GM18505 (cell line): ENCODE results near the gene SNX19.
A peak's percentile ranks its signal among the peaks of the same experiment; 100 is the strongest.
"Not testable (repeated sequence)": the region's sequence is repeated elsewhere in the genome, so short reads cannot be mapped to it uniquely, and the experiment has no call there.

Experiments
- ATAC-seq: cut with Tn5 transposase; IDR thresholded peaks from one replicate; pipeline ENCODE4 v1.9.1; 2021; ENCODE audit not compliant: unreplicated experiment
- POLR2A ChIP-seq: IDR thresholded peaks from 4 replicates; pipeline ENCODE4 v1.6.1; 2011; ENCODE audit warnings: borderline replicate concordance; ENCODE audit not compliant: insufficient read depth, insufficient read length; ENCODE audit errors: extremely low read depth

The SNX19 gene

GRCh38 chr11:130871616-130872015 lies 44.7 kb downstream of the SNX19 start:
- ATAC-seq: no peak
- TF ChIP-seq POLR2A: no peak

- ATAC-seq: no peak
- TF ChIP-seq POLR2A: no peak
These were observed 47.4 kb downstream of the SNX19 start for GRCh38 chr11:130868721-130869390.

GRCh38 chr11:130868086-130868710 lies 48.1 kb downstream of the SNX19 start:
- no peak for ATAC-seq

GRCh38 chr11:130866831-130867230 lies 49.4 kb downstream of the SNX19 start:
- TF ChIP-seq POLR2A: no peak
- no peak for ATAC-seq

More at GRCh38 chr11:130868086-130868710, 48.1 kb downstream of the SNX19 start:
- TF ChIP-seq POLR2A: no peak

GRCh38 chr11:130865774-130866114 lies 50.5 kb downstream of the SNX19 start:
- ATAC-seq: no peak
- no peak for TF ChIP-seq POLR2A

- TF ChIP-seq POLR2A: no peak
- ATAC-seq: no peak
These were observed 51.0 kb downstream of the SNX19 start for GRCh38 chr11:130865091-130865773.

GRCh38 chr11:130861902-130862860 lies 54.1 kb downstream of the SNX19 start:
- TF ChIP-seq POLR2A: no peak

GRCh38 chr11:130861283-130861682 lies 55.0 kb downstream of the SNX19 start:
- ATAC-seq: no peak
- no peak for TF ChIP-seq POLR2A

More at GRCh38 chr11:130861902-130862860, 54.1 kb downstream of the SNX19 start:
- ATAC-seq: peak; percentile 83

- no peak for ATAC-seq
These were observed 56.4 kb downstream of the SNX19 start for GRCh38 chr11:130859886-130860285.

GRCh38 chr11:130858215-130858614 lies 58.1 kb downstream of the SNX19 start:
- ATAC-seq: no peak
- no peak for TF ChIP-seq POLR2A

More at GRCh38 chr11:130859886-130860285, 56.4 kb downstream of the SNX19 start:
- no peak for TF ChIP-seq POLR2A

- not testable (repeated sequence) for ATAC-seq
These were observed 60.6 kb downstream of the SNX19 start for GRCh38 chr11:130855707-130856106.

GRCh38 chr11:130854483-130854882 lies 61.8 kb downstream of the SNX19 start:
- no peak for TF ChIP-seq POLR2A
- ATAC-seq: peak; percentile 71

GRCh38 chr11:130852589-130852988 lies 63.7 kb downstream of the SNX19 start:
- no peak for ATAC-seq
- TF ChIP-seq POLR2A: no peak
